ENCODE data around the gene PTPRN. TPM values are rescaled to one million over a fixed set of nuclear protein-coding genes. Genes with fewer than 3 reads are reported as not detected.

Gene PTPRN
- total and polyA plus RNA-seq, 2 experiments from 2014 or later: 5.1 to 22.1 TPM

DNA sequence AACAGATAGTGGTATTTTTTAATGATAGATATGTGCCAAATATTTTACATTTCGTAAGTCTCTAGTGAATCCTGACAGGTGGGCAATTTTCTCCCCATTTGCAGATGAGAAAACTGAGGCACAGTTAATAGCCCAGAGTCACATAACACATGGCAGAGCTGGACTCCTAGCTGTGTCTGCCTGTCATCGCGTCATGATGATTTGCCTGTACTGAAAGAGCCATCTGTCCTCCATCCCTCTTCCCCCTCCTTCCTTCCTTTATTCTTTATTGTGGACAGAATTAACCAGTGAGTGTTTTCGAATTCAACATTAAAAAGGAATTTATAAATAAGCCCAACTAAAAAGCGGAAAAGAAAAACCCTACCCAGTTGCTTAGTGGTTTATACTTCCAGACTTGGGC lies 26.8 kb downstream of the PTPRN start:
- no peaks in the 10 kb centered on the region for H3K79me2 ChIP-seq (replicated peaks; ENCODE audit: insufficient read depth)
- no peak overlapping the region for H2AFZ ChIP-seq
- H3K36me3 ChIP-seq (ENCODE audit: insufficient read depth): no peaks in the 10 kb centered on the region; the same call in 1 of the 2 replicates
- no peaks in the 10 kb centered on the region for H3K27me3 ChIP-seq (ENCODE audit: insufficient read depth)
- Mint-ChIP-seq H3K27me3 (ENCODE audit: insufficient read depth, low read depth, poor library complexity) (peaks cover 12% of the 10 kb centered on the region), H3K36me3 (ENCODE audit: low read depth) (peaks cover 11% of the 10 kb centered on the region; the same call in 2 of the 3 replicates), H3K27ac (no peak overlapping the region), H3K9me3 (no peaks in the 10 kb centered on the region), H3K4me1 (peaks cover 38% of the 10 kb centered on the region), H3K4me3 (no peak overlapping the region)
- H4K20me1 ChIP-seq (replicated peaks; ENCODE audit: insufficient read depth): no peaks in the 10 kb centered on the region; the same call in 1 of the 2 replicates
- DNase-seq (ENCODE audit: low spot score) (no peak), ATAC-seq (no peak)
- H3K4me2 ChIP-seq: no peak overlapping the region
- TF ChIP-seq NANOG (IDR thresholded peaks at IDR 0.05; ENCODE audit: borderline replicate concordance): no peak
- no peak for TF ChIP-seq POLR2AphosphoS5 (IDR thresholded peaks at IDR 0.05; ENCODE audit: low read depth)
- no peak for TF ChIP-seq EZH2 (IDR thresholded peaks at IDR 0.05; ENCODE audit: low read depth, unreplicated experiment)
- no peak for TF ChIP-seq CREB1 (CRISPR knock-in tag; IDR thresholded peaks at IDR 0.05; ENCODE audit: low read depth)
- no peak overlapping the region for H3K4me3 ChIP-seq
- H3K9me2 ChIP-seq (ENCODE audit: insufficient read depth): no peaks in the 10 kb centered on the region
- H3K4me1 ChIP-seq (ENCODE audit: insufficient read depth): peaks cover 22% of the 10 kb centered on the region
- H3K27ac ChIP-seq (ENCODE audit: low read depth): no peak overlapping the region
- no peaks in the 10 kb centered on the region for H3F3A ChIP-seq (replicated peaks; ENCODE audit: low read depth)

DNA sequence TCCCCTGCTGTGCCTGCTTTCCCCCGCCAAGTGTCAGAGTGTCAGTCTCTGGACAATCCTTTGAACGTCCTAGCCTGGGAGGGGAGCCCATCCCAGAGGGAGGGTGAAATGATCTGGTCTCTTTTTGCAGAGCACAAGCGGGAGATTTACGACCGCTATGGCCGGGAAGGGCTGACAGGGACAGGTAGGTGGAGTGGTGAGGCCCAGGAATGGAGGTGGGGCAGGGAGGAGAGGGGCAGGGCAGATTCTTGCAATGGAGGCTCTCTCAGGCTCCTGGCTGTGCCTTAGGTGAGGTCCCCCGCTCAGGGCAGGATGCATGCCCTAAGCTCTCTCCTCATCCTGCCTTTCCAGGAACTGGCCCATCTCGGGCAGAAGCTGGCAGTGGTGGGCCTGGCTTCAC lies 27.6 kb downstream of the PTPRN start:
- Histone ChIP-seq H3K4me2 (no peak overlapping the region), H4K20me1 (replicated peaks; ENCODE audit: insufficient read depth) (no peaks in the 10 kb centered on the region), H3F3A (replicated peaks; ENCODE audit: low read depth) (no peaks in the 10 kb centered on the region), H3K4me3 (no peak overlapping the region), H2AFZ (no peak overlapping the region), H3K4me1 (ENCODE audit: insufficient read depth) (peaks cover 27% of the 10 kb centered on the region), H3K36me3 (ENCODE audit: insufficient read depth) (no peaks in the 10 kb centered on the region; the same call in 1 of the 2 replicates), H3K27me3 (ENCODE audit: insufficient read depth) (no peaks in the 10 kb centered on the region), H3K9me2 (ENCODE audit: insufficient read depth) (no peaks in the 10 kb centered on the region), H3K27ac (ENCODE audit: low read depth) (no peak overlapping the region), H3K79me2 (replicated peaks; ENCODE audit: insufficient read depth) (no peaks in the 10 kb centered on the region)
- DNase-seq (ENCODE audit: low spot score): no peak
- Mint-ChIP-seq H3K4me1 (peaks cover 41% of the 10 kb centered on the region), H3K27ac (no peak overlapping the region), H3K27me3 (ENCODE audit: insufficient read depth, low read depth, poor library complexity) (peaks cover 13% of the 10 kb centered on the region), H3K4me3 (no peak overlapping the region), H3K9me3 (no peaks in the 10 kb centered on the region), H3K36me3 (ENCODE audit: low read depth) (peaks cover 11% of the 10 kb centered on the region; the same call in 2 of the 3 replicates)
- no peak for ATAC-seq
- TF ChIP-seq CREB1 (CRISPR knock-in tag; IDR thresholded peaks at IDR 0.05; ENCODE audit: low read depth) (no peak), EZH2phosphoT487 (IDR thresholded peaks at IDR 0.05; ENCODE audit: unreplicated experiment) (no peak), NANOG (IDR thresholded peaks at IDR 0.05; ENCODE audit: borderline replicate concordance) (no peak), STAT1 (IDR thresholded peaks at IDR 0.05; ENCODE audit: unreplicated experiment) (no peak)
- TF ChIP-seq, protein P1, sequence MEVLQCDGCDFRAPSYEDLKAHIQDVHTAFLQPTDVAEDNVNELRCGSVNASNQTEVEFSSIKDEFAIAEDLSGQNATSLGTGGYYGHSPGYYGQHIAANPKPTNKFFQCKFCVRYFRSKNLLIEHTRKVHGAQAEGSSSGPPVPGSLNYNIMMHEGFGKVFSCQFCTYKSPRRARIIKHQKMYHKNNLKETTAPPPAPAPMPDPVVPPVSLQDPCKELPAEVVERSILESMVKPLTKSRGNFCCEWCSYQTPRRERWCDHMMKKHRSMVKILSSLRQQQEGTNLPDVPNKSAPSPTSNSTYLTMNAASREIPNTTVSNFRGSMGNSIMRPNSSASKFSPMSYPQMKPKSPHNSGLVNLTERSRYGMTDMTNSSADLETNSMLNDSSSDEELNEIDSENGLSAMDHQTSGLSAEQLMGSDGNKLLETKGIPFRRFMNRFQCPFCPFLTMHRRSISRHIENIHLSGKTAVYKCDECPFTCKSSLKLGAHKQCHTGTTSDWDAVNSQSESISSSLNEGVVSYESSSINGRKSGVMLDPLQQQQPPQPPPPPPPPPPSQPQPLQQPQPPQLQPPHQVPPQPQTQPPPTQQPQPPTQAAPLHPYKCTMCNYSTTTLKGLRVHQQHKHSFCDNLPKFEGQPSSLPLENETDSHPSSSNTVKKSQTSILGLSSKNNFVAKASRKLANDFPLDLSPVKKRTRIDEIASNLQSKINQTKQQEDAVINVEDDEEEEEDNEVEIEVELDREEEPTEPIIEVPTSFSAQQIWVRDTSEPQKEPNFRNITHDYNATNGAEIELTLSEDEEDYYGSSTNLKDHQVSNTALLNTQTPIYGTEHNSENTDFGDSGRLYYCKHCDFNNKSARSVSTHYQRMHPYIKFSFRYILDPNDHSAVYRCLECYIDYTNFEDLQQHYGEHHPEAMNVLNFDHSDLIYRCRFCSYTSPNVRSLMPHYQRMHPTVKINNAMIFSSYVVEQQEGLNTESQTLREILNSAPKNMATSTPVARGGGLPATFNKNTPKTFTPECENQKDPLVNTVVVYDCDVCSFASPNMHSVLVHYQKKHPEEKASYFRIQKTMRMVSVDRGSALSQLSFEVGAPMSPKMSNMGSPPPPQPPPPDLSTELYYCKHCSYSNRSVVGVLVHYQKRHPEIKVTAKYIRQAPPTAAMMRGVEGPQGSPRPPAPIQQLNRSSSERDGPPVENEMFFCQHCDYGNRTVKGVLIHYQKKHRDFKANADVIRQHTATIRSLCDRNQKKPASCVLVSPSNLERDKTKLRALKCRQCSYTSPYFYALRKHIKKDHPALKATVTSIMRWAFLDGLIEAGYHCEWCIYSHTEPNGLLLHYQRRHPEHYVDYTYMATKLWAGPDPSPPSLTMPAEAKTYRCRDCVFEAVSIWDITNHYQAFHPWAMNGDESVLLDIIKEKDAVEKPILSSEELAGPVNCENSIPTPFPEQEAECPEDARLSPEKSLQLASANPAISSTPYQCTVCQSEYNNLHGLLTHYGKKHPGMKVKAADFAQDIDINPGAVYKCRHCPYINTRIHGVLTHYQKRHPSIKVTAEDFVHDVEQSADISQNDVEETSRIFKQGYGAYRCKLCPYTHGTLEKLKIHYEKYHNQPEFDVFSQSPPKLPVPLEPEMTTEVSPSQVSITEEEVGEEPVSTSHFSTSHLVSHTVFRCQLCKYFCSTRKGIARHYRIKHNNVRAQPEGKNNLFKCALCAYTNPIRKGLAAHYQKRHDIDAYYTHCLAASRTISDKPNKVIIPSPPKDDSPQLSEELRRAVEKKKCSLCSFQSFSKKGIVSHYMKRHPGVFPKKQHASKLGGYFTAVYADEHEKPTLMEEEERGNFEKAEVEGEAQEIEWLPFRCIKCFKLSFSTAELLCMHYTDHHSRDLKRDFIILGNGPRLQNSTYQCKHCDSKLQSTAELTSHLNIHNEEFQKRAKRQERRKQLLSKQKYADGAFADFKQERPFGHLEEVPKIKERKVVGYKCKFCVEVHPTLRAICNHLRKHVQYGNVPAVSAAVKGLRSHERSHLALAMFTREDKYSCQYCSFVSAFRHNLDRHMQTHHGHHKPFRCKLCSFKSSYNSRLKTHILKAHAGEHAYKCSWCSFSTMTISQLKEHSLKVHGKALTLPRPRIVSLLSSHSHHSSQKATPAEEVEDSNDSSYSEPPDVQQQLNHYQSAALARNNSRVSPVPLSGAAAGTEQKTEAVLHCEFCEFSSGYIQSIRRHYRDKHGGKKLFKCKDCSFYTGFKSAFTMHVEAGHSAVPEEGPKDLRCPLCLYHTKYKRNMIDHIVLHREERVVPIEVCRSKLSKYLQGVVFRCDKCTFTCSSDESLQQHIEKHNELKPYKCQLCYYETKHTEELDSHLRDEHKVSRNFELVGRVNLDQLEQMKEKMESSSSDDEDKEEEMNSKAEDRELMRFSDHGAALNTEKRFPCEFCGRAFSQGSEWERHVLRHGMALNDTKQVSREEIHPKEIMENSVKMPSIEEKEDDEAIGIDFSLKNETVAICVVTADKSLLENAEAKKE (CRISPR knock-in tag; IDR thresholded peaks at IDR 0.05): no peak
- TF ChIP-seq, protein P2, sequence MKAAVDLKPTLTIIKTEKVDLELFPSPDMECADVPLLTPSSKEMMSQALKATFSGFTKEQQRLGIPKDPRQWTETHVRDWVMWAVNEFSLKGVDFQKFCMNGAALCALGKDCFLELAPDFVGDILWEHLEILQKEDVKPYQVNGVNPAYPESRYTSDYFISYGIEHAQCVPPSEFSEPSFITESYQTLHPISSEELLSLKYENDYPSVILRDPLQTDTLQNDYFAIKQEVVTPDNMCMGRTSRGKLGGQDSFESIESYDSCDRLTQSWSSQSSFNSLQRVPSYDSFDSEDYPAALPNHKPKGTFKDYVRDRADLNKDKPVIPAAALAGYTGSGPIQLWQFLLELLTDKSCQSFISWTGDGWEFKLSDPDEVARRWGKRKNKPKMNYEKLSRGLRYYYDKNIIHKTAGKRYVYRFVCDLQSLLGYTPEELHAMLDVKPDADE (IDR thresholded peaks at IDR 0.05): no peak
- TF ChIP-seq, protein P3, sequence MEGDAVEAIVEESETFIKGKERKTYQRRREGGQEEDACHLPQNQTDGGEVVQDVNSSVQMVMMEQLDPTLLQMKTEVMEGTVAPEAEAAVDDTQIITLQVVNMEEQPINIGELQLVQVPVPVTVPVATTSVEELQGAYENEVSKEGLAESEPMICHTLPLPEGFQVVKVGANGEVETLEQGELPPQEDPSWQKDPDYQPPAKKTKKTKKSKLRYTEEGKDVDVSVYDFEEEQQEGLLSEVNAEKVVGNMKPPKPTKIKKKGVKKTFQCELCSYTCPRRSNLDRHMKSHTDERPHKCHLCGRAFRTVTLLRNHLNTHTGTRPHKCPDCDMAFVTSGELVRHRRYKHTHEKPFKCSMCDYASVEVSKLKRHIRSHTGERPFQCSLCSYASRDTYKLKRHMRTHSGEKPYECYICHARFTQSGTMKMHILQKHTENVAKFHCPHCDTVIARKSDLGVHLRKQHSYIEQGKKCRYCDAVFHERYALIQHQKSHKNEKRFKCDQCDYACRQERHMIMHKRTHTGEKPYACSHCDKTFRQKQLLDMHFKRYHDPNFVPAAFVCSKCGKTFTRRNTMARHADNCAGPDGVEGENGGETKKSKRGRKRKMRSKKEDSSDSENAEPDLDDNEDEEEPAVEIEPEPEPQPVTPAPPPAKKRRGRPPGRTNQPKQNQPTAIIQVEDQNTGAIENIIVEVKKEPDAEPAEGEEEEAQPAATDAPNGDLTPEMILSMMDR (conservative IDR thresholded peaks at IDR 0.05; ENCODE audit: low read depth in 2 of 2): no peak

All from GM23338 (cell line).